Caco-2 (cell line): Measurements from ENCODE around the gene TAF8. TPM values are rescaled to one million over a fixed set of nuclear protein-coding genes. Genes with fewer than 3 reads are reported as not detected.

Source experiments
- BruUV-seq: library from RNA; stranded (reverse); fragments of 400-500 nt; replicated peaks from 2 replicates; lab custom pipeline; 2021; lab: Mats Ljungman, UMichigan
- CTCF ChIA-PET: fragments of 300-600 bp; sonication (Branson Sonifier 250); formaldehyde crosslinking; loops from one replicate; lab custom pipeline; 2022; ENCODE audit warnings: antibody characterized with exemption; lab: Charles Lee
- POLR2A ChIA-PET: fragments of 300-600 bp; sonication (Branson Sonifier 250); formaldehyde crosslinking; loops from one replicate; lab custom pipeline; 2022; ENCODE audit warnings: antibody characterized with exemption; lab: Charles Lee
- DNase-seq, 2 experiments: peaks; one replicate each; pipeline versions ENCODE4 v3.0.0 to v3.0.0-alpha.2; 2020 to 2022
- H3K27me3 ChIP-seq: replicated peaks from 2 replicates; pipeline ENCODE4 v1.6.0; 2011; ENCODE audit warnings: low read length; ENCODE audit not compliant: control insufficient read depth, insufficient read depth
- H3K36me3 ChIP-seq: 2 replicates; pipeline ENCODE4 v1.5.1; 2011; ENCODE audit warnings: low read length; ENCODE audit not compliant: control insufficient read depth, insufficient read depth
- H3K4me1 ChIP-seq: fragments of 250-450 bp; sonication (Bioruptor Pico); 2 replicates; pipeline ENCODE4 v1.5.1; 2020; ENCODE audit warnings: mild to moderate bottlenecking
- H3K4me3 ChIP-seq: 2 replicates; pipeline ENCODE4 v1.5.1; 2011; ENCODE audit warnings: low read depth, mild to moderate bottlenecking, control low read depth, low read length
- H3K9me3 ChIP-seq: fragments of 250-450 bp; sonication (Bioruptor Pico); 2 replicates; pipeline ENCODE4 v1.5.1; 2020; ENCODE audit warnings: mild to moderate bottlenecking, moderate library complexity
- H3K27ac Mint-ChIP-seq: one replicate; pipeline ENCODE4 v1.8.0; 2022; ENCODE audit warnings: mixed read lengths; ENCODE audit not compliant: unreplicated experiment
- H3K27me3 Mint-ChIP-seq: one replicate; pipeline ENCODE4 v1.8.0; 2022; ENCODE audit warnings: mixed read lengths; ENCODE audit not compliant: insufficient read depth, unreplicated experiment
- H3K36me3 Mint-ChIP-seq: one replicate; pipeline ENCODE4 v1.8.0; 2022; ENCODE audit warnings: mild to moderate bottlenecking, mixed read lengths; ENCODE audit not compliant: insufficient read depth, unreplicated experiment
- H3K4me1 Mint-ChIP-seq: one replicate; pipeline ENCODE4 v1.8.0; 2022; ENCODE audit warnings: low read depth, mixed read lengths; ENCODE audit not compliant: unreplicated experiment
- H3K4me3 Mint-ChIP-seq: one replicate; pipeline ENCODE4 v1.8.0; 2022; ENCODE audit warnings: mild to moderate bottlenecking, moderate library complexity, mixed read lengths; ENCODE audit not compliant: unreplicated experiment
- H3K9me3 Mint-ChIP-seq: one replicate; pipeline ENCODE4 v1.8.0; 2022; ENCODE audit warnings: mixed read lengths; ENCODE audit not compliant: unreplicated experiment
- CTCF ChIP-seq, 2 experiments: fragments of 200-600 bp in 1 of 2; IDR thresholded peaks; 1 replicate in 1 of 2; 2 replicates in 1 of 2; pipeline versions ENCODE4 v1.5.1 to v1.8.0; 2011 to 2022; ENCODE audit warnings: antibody characterized with exemption in 1 of 2, control low read depth in 1 of 2, inconsistent platforms in 1 of 2, low read depth in 1 of 2, low read length in 1 of 2, mild to moderate bottlenecking in 1 of 2, moderate library complexity in 1 of 2; ENCODE audit not compliant: insufficient read depth in 1 of 2, severe bottlenecking in 1 of 2, unreplicated experiment in 1 of 2
- intact Hi-C: fragments of 100-400 bp; cut with micrococcal nuclease; formaldehyde crosslinking; loops from one replicate; pipeline ENCODE4 v1.10.0; 2022; ENCODE audit not compliant: unreplicated experiment
- total RNA-seq: library from RNA; stranded (reverse); gene quantifications from 2 replicates; pipeline ENCODE4 v1.2.3, GENCODE V29; 2022

The TAF8 gene
- total RNA-seq, 1 experiment from 2014 or later = 37.7 TPM

- TF ChIP-seq CTCF (IDR thresholded peaks at IDR 0.05; ENCODE audit: insufficient read depth in 1 of 2, low read depth in 1 of 2, low read length in 1 of 2, severe bottlenecking in 1 of 2, unreplicated experiment in 1 of 2) = no peak
- POLR2A ChIA-PET = no interaction called here
- no peak for DNase-seq
- H3K4me1 Mint-ChIP-seq = no peaks in the 10 kb centered on the region
- no TSS peak for BruUV-seq
- H3K4me1 ChIP-seq = no peaks in the 10 kb centered on the region
- H3K27me3 ChIP-seq = no peaks in the 10 kb centered on the region
- no peaks in the 10 kb centered on the region for H3K27me3 Mint-ChIP-seq
- peaks cover 3% of the 10 kb centered on the region for H3K36me3 ChIP-seq
- no peaks in the 10 kb centered on the region for H3K9me3 ChIP-seq
- no peak overlapping the region for H3K4me3 Mint-ChIP-seq
- H3K9me3 Mint-ChIP-seq = no peaks in the 10 kb centered on the region
- CTCF ChIA-PET = interaction anchor here (0.5 kb wide), 1 partner anchor 21 kb away, joined by 3 read pairs; no protein-coding TSS in a partner anchor
- peaks cover 17% of the 10 kb centered on the region for H3K36me3 Mint-ChIP-seq
- no peak overlapping the region for H3K4me3 ChIP-seq
- intact Hi-C loops = no loop called here
- H3K27ac Mint-ChIP-seq = no peak overlapping the region
Measured at GRCh38 chr6:42071881-42072583, 21.7 kb downstream of the TAF8 start.

GRCh38 chr6:42073287-42073686 is 23.0 kb downstream of the TAF8 start:
- POLR2A ChIA-PET = no interaction called here
- peaks cover 22% of the 10 kb centered on the region for H3K36me3 Mint-ChIP-seq
- H3K9me3 Mint-ChIP-seq = no peaks in the 10 kb centered on the region
- no peak for TF ChIP-seq CTCF (IDR thresholded peaks at IDR 0.05; ENCODE audit: insufficient read depth in 1 of 2, low read depth in 1 of 2, low read length in 1 of 2, severe bottlenecking in 1 of 2, unreplicated experiment in 1 of 2)
- H3K4me3 Mint-ChIP-seq = no peak overlapping the region
- no peak for DNase-seq
- intact Hi-C loops = no loop called here
- H3K27me3 Mint-ChIP-seq = no peaks in the 10 kb centered on the region
- Histone ChIP-seq H3K4me3 (no peak overlapping the region), H3K27me3 (no peaks in the 10 kb centered on the region), H3K4me1 (no peaks in the 10 kb centered on the region), H3K9me3 (no peaks in the 10 kb centered on the region), H3K36me3 (peaks cover 3% of the 10 kb centered on the region)
- H3K4me1 Mint-ChIP-seq = no peaks in the 10 kb centered on the region
- no TSS peak for BruUV-seq
- CTCF ChIA-PET = no interaction called here
- no peak overlapping the region for H3K27ac Mint-ChIP-seq

- CTCF ChIA-PET = no interaction called here
- H3K27ac Mint-ChIP-seq = no peak overlapping the region
Measured at GRCh38 chr6:42075159-42075838, 25.0 kb downstream of the TAF8 start.

More at GRCh38 chr6:42075159-42075838, 25.0 kb downstream of the TAF8 start:
- intact Hi-C loops = loop anchor here (1.0 kb wide), 3 partner anchors 91 to 155 kb away; no protein-coding TSS in a partner anchor
- Mint-ChIP-seq H3K9me3 (no peaks in the 10 kb centered on the region), H3K36me3 (peaks cover 28% of the 10 kb centered on the region), H3K4me1 (no peaks in the 10 kb centered on the region), H3K27me3 (no peaks in the 10 kb centered on the region), H3K4me3 (no peak overlapping the region)
- peak; percentile 78 to 87 for DNase-seq
- H3K4me3 ChIP-seq = no peak overlapping the region
- no peaks in the 10 kb centered on the region for H3K4me1 ChIP-seq
- BruUV-seq = no TSS peak
- H3K9me3 ChIP-seq = no peaks in the 10 kb centered on the region
- peak; percentile 83 to 89 for TF ChIP-seq CTCF (IDR thresholded peaks at IDR 0.05; ENCODE audit: insufficient read depth in 1 of 2, low read depth in 1 of 2, low read length in 1 of 2, severe bottlenecking in 1 of 2, unreplicated experiment in 1 of 2)
- H3K36me3 ChIP-seq = peaks cover 3% of the 10 kb centered on the region
- POLR2A ChIA-PET = no interaction called here
- H3K27me3 ChIP-seq = no peaks in the 10 kb centered on the region
